ENCODE data around the gene LRRC73. TPM values are rescaled to one million over a fixed set of nuclear protein-coding genes. Genes with fewer than 3 reads are reported as not detected.
A peak's percentile ranks its signal among the peaks of the same experiment; 100 is the strongest.

Gene LRRC73
- total and polyA plus RNA-seq, 9 of the 15 experiments (the other 6 are each of a cell fraction or from before 2014, with no cell fraction given) = 0.07 to 0.55 (median 0.16) TPM; not detected in 3

DNA sequence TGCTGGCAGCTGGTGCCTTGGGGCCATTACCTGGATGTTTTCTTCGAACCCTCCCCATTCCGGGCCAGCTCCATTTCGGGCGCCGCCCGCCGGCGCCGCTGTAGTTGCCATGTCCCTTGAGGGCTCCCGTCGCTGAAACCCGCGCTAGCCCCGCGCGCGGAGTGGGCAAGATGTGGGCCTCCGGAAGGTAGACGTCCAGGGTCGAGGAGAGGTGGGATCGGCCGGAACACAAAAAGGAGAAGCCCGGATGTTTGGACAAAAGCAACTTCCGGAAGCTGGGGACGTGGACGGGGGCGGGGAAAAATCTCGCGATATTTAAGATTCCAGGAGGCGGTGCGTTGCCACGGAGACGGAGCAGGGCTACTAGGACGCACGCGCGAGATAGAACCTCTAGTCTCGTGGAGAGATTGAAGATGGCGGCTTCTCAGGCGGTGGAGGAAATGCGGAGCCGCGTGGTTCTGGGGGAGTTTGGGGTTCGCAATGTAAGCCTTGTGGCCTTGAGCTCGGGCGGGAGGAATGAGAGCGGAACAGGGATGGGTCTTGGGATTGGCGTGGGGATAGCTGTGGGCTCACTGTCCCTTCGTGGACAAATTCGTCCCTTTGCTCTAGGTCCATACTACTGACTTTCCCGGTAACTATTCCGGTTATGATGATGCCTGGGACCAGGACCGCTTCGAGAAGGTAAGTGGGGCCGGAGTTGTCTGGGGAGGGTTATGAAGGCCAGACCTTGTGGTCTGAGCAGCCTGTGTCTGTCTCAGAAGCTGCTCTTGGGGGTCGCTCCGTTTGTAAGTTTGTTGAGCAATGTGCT is 6.8 kb upstream of the LRRC73 start, which contains the start of the genes POLR1C and YIPF3 (continued):
- no peak for TF ChIP-seq NFE2L1 (tag; IDR thresholded peaks at IDR 0.05; ENCODE audit: borderline replicate concordance, low read depth)
- TF ChIP-seq XRCC3 (IDR thresholded peaks at IDR 0.05) = no peak
- peak; percentile 18; the same call in 1 of the 2 replicates for TF ChIP-seq BRD4 (IDR thresholded peaks at IDR 0.05)
- TF ChIP-seq FOXA3 (CRISPR knock-in tag; conservative IDR thresholded peaks at IDR 0.05 in 1 of 2, IDR thresholded peaks at IDR 0.05 in 1 of 2) = no peak
- TF ChIP-seq E2F8 (IDR thresholded peaks at IDR 0.05; ENCODE audit: low read depth, partially characterized antibody) = peak; percentile 89
- TF ChIP-seq KHSRP (IDR thresholded peaks at IDR 0.05) = no peak
- no peak for TF ChIP-seq MCM7 (IDR thresholded peaks at IDR 0.05)
- TF ChIP-seq BDP1 (IDR thresholded peaks at IDR 0.05; ENCODE audit: insufficient read depth, insufficient read length) = no peak
- peak; percentile 90 for TF ChIP-seq GTF2E2 (tag; IDR thresholded peaks at IDR 0.05)
- no peak for TF ChIP-seq CHCHD3 (CRISPR knock-in tag; IDR thresholded peaks at IDR 0.05)
- TF ChIP-seq EGR1 (conservative IDR thresholded peaks at IDR 0.05) = peak; percentile 97
- no peak for TF ChIP-seq POLR3G (IDR thresholded peaks at IDR 0.05; ENCODE audit: extremely low read depth, insufficient read length, insufficient replicate concordance)
- no peak for TF ChIP-seq SMAD3 (CRISPR knock-in tag; conservative IDR thresholded peaks at IDR 0.05)
- TF ChIP-seq, protein P1, sequence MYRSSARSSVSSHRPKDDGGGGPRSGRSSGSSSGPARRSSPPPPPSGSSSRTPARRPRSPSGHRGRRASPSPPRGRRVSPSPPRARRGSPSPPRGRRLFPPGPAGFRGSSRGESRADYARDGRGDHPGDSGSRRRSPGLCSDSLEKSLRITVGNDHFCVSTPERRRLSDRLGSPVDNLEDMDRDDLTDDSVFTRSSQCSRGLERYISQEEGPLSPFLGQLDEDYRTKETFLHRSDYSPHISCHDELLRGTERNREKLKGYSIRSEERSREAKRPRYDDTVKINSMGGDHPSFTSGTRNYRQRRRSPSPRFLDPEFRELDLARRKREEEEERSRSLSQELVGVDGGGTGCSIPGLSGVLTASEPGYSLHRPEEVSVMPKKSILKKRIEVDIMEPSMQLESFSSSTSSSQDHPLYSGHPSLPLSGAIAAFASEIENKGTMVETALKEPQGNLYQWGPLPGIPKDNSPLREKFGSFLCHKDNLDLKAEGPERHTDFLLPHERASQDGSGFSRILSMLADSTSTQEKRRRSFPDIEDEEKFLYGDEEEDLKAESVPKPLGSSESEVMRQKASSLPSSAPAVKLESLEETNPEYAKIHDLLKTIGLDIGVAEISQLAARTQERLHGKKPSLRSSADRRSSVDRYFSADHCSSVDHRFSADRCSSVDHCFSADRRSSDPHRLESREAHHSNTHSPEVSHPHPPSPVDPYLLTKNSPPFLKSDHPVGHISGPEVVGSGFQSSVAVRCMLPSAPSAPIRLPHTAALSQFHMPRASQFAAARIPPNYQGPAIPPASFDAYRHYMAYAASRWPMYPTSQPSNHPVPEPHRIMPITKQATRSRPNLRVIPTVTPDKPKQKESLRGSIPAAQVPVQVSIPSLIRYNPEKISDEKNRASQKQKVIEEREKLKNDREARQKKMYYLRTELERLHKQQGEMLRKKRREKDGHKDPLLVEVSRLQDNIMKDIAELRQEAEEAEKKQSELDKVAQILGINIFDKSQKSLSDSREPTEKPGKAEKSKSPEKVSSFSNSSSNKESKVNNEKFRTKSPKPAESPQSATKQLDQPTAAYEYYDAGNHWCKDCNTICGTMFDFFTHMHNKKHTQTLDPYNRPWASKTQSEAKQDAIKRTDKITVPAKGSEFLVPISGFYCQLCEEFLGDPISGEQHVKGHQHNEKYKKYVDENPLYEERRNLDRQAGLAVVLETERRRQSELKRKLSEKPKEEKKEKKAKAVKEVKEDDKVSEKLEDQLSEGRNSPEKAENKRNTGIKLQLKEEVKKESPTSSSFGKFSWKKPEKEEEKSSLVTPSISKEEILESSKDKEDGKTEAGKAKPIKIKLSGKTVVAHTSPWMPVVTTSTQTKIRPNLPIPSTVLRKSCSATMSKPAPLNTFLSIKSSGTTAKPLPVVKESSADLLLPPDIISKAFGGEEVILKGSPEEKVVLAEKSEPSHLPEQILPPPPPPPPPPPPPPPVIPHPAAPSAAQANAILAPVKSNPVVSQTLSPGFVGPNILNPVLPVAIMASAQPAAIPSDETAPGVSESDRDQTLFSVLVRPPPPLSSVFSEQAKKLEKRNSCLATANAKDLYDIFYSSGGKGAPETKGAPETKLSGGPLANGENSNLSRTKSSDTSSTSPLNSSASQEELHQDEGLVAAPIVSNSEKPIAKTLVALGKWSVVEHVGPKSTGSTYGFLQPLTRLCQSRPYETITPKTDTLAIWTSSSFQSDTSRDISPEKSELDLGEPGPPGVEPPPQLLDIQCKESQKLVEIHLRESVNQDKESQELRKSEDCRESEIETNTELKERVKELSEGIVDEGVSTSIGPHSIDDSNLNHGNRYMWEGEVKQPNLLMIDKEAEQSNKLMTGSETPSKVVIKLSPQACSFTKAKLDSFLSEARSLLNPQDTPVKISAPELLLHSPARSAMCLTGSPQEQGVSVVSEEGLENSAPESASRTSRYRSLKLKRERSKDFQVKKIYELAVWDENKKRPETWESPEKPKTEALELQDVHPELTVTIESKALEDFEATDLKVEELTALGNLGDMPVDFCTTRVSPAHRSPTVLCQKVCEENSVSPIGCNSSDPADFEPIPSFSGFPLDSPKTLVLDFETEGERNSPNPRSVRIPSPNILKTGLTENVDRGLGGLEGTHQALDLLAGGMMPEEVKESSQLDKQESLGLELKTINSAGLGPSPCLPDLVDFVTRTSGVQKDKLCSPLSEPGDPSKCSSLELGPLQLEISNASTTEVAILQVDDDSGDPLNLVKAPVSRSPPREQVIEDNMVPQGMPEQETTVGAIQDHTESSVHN (IDR thresholded peaks at IDR 0.05; ENCODE audit: borderline replicate concordance in 1 of 2, low read depth in 1 of 2) = no peak

Measured in K562 (cell line).